Inflammatory macrophage treated with lipopolysaccharide for 1 hour (primary cell): Measurements from ENCODE around the gene APH1B.
"Not testable (repeated sequence)": the region's sequence is repeated elsewhere in the genome, so short reads cannot be mapped to it uniquely, and the experiment has no call there.

Experiments used
- DNase-seq, 2 donors: peaks; one replicate each; pipeline ENCODE4 v3.0.0-alpha.2; 2020 to 2022

APH1B gene

GRCh38 chr15:63334821-63335220, 57.4 kb downstream of the APH1B start:
- DNase-seq = no peak

GRCh38 chr15:63335543-63336240, 58.3 kb downstream of the APH1B start:
- no peak for DNase-seq

GRCh38 chr15:63337046-63337445, 59.6 kb downstream of the APH1B start:
- DNase-seq = no peak

GRCh38 chr15:63338170-63338569, 60.8 kb downstream of the APH1B start:
- DNase-seq = no peak

GRCh38 chr15:63339006-63339766, 61.8 kb downstream of the APH1B start:
- no peak for DNase-seq

GRCh38 chr15:63339836-63340235, 62.4 kb downstream of the APH1B start:
- DNase-seq = no peak

GRCh38 chr15:63340353-63340752, 62.9 kb downstream of the APH1B start:
- no peak for DNase-seq

- DNase-seq = no peak
Observed at GRCh38 chr15:63340878-63341277, 63.5 kb downstream of the APH1B start.

GRCh38 chr15:63341898-63342297, 64.5 kb downstream of the APH1B start:
- no peak for DNase-seq

GRCh38 chr15:63342996-63343562, 65.7 kb downstream of the APH1B start:
- not testable (repeated sequence) for DNase-seq

GRCh38 chr15:63344731-63345390, 67.5 kb downstream of the APH1B start:
- DNase-seq = no peak

GRCh38 chr15:63345391-63345752, 68.0 kb downstream of the APH1B start:
- DNase-seq = no peak

GRCh38 chr15:63347074-63347857, 69.9 kb downstream of the APH1B start:
- DNase-seq = no peak

GRCh38 chr15:63348392-63348791, 71.0 kb downstream of the APH1B start:
- peak; percentile 49 to 67 for DNase-seq

GRCh38 chr15:63349156-63349555, 71.8 kb downstream of the APH1B start:
- DNase-seq = no peak

- no peak for DNase-seq
Observed at GRCh38 chr15:63349621-63350020, 72.2 kb downstream of the APH1B start.

- no peak for DNase-seq
Observed at GRCh38 chr15:63350178-63350621, 72.8 kb downstream of the APH1B start.

- DNase-seq = no peak
Observed at GRCh38 chr15:63351170-63351569, 73.8 kb downstream of the APH1B start.

- no peak for DNase-seq
Observed at GRCh38 chr15:63352808-63353207, 75.4 kb downstream of the APH1B start.

- no peak for DNase-seq
Observed at GRCh38 chr15:63353261-63353660, 75.9 kb downstream of the APH1B start.

GRCh38 chr15:63353887-63354286, 76.5 kb downstream of the APH1B start:
- DNase-seq = no peak

- no peak for DNase-seq
Observed at GRCh38 chr15:63354821-63355650, 77.6 kb downstream of the APH1B start.
